ENCODE measurements around the gene RBFOX2.
"Not testable (repeated sequence)": the region's sequence is repeated elsewhere in the genome, so short reads cannot be mapped to it uniquely, and the experiment has no call there.

Gene RBFOX2

DNA sequence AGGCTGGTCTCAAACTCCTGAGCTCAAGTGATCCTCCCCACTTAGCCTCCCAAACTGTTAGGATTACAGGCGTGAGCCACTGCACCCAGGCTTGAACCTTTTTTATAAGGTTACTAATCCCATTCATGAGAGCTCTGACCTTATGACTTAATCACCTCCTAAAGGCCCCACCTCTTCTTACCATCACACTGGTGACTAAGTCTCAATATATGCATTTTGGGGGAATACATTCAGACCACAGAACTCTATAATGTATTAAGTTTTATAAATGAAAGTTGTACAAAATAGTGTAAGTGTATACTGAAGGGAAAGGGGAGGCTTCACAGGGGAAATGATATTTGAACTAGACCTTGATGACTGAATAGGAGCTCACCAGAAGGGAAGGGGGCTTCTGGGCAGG, 28.4 kb upstream of the RBFOX2 start:
- H3K9ac ChIP-seq (ENCODE audit: low read length): no peak overlapping the region
- H4K20me1 ChIP-seq (ENCODE audit: insufficient read depth, low read length): no peaks in the 10 kb centered on the region
- H3K4me1 ChIP-seq (ENCODE audit: low read length): no peaks in the 10 kb centered on the region
- no peak overlapping the region for H3K4me3 ChIP-seq (ENCODE audit: low read length)
- H3K9me3 ChIP-seq (ENCODE audit: insufficient read depth, low read length): no peaks in the 10 kb centered on the region
- H3K79me2 ChIP-seq (ENCODE audit: low read length): no peaks in the 10 kb centered on the region
- TF ChIP-seq, protein P1, sequence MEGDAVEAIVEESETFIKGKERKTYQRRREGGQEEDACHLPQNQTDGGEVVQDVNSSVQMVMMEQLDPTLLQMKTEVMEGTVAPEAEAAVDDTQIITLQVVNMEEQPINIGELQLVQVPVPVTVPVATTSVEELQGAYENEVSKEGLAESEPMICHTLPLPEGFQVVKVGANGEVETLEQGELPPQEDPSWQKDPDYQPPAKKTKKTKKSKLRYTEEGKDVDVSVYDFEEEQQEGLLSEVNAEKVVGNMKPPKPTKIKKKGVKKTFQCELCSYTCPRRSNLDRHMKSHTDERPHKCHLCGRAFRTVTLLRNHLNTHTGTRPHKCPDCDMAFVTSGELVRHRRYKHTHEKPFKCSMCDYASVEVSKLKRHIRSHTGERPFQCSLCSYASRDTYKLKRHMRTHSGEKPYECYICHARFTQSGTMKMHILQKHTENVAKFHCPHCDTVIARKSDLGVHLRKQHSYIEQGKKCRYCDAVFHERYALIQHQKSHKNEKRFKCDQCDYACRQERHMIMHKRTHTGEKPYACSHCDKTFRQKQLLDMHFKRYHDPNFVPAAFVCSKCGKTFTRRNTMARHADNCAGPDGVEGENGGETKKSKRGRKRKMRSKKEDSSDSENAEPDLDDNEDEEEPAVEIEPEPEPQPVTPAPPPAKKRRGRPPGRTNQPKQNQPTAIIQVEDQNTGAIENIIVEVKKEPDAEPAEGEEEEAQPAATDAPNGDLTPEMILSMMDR (IDR thresholded peaks at IDR 0.05; ENCODE audit: low read depth, low read length): no peak
- no peak for TF ChIP-seq EZH2phosphoT487 (IDR thresholded peaks at IDR 0.05; ENCODE audit: low read depth)
- H2AFZ ChIP-seq (ENCODE audit: low read depth, low read length): no peak overlapping the region
- H3K27me3 ChIP-seq (ENCODE audit: low read depth, low read length): peaks cover 9% of the 10 kb centered on the region; the same call in 1 of the 2 replicates
- H3K27ac ChIP-seq (ENCODE audit: low read length): no peak overlapping the region
- H3K36me3 ChIP-seq (replicated peaks; ENCODE audit: low read depth, low read length): no peaks in the 10 kb centered on the region
- no peak overlapping the region for H3K4me2 ChIP-seq (ENCODE audit: low read length)

DNA sequence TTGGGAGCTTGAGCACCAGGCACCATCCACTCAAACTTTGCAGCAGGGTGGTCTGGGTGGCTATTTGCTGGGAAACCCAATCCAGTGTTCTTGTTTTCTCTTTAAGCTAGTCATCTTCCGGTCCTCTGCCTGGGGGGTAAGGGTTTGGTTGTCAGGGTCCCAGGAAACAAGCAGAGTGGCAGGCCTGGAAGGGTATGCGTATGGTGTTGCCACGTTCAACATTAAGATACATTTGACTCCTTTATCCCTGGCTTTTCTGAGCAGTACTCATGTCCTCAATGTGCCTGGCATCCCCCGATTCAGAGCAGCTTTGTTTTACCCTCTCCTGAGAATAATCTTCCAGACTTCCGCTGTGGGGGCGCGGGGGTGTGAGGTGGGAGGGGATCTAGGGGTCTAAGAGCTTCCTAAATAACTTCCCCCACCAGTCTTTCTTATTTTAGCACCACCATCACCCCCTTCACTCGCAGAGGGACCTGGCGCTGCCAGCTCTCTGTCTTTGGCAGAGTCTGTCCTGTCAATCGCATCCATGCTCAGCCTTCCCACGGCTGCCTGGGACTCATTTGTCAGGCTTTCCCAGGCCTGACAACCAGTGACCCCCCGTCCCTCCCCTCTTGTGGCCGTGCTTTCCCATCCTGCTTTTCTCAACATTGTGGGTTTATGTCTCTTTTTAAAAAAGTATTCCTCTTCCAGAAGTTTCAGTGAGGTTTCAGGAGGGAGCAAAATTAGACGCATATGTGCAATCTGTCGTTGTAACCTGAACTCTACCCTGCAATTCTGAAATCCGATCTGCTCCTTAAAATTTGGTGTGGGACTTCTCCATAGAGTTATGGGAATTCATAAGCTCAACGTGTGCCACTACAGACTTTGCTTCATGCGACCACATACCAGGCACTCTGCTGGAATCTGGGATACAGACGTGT, 27.0 kb upstream of the RBFOX2 start:
- H3K9ac ChIP-seq (ENCODE audit: low read length): no peak overlapping the region
- no peaks in the 10 kb centered on the region for H4K20me1 ChIP-seq (ENCODE audit: insufficient read depth, low read length)
- no peak overlapping the region for H3K27ac ChIP-seq (ENCODE audit: low read length)
- H2AFZ ChIP-seq (ENCODE audit: low read depth, low read length): no peak overlapping the region
- no peak overlapping the region for H3K4me2 ChIP-seq (ENCODE audit: low read length)
- no peaks in the 10 kb centered on the region for H3K79me2 ChIP-seq (ENCODE audit: low read length)
- H3K4me3 ChIP-seq (ENCODE audit: low read length): no peak overlapping the region
- no peaks in the 10 kb centered on the region for H3K4me1 ChIP-seq (ENCODE audit: low read length)
- TF ChIP-seq, protein P1 (IDR thresholded peaks at IDR 0.05; ENCODE audit: low read depth, low read length): no peak
- TF ChIP-seq EZH2phosphoT487 (IDR thresholded peaks at IDR 0.05; ENCODE audit: low read depth): no peak
- H3K9me3 ChIP-seq (ENCODE audit: insufficient read depth, low read length): no peaks in the 10 kb centered on the region
- peaks cover 9% of the 10 kb centered on the region; the same call in 1 of the 2 replicates for H3K27me3 ChIP-seq (ENCODE audit: low read depth, low read length)
- H3K36me3 ChIP-seq (replicated peaks; ENCODE audit: low read depth, low read length): no peaks in the 10 kb centered on the region

- not testable (repeated sequence) for H3K4me1 ChIP-seq (ENCODE audit: low read length); H3K27ac ChIP-seq (ENCODE audit: low read length)
Observed at GRCh38 chr22:36054446-36054845, 25.8 kb upstream of the RBFOX2 start.

GRCh38 chr22:36053242-36054147, 24.9 kb upstream of the RBFOX2 start:
- no peak overlapping the region for H2AFZ ChIP-seq (ENCODE audit: low read depth, low read length)
- TF ChIP-seq EZH2phosphoT487 (IDR thresholded peaks at IDR 0.05; ENCODE audit: low read depth): no peak
- TF ChIP-seq, protein P1 (IDR thresholded peaks at IDR 0.05; ENCODE audit: low read depth, low read length): no peak
- H4K20me1 ChIP-seq (ENCODE audit: insufficient read depth, low read length): no peaks in the 10 kb centered on the region
- H3K4me3 ChIP-seq (ENCODE audit: low read length): no peak overlapping the region
- H3K4me2 ChIP-seq (ENCODE audit: low read length): no peak overlapping the region
- no peaks in the 10 kb centered on the region for H3K9me3 ChIP-seq (ENCODE audit: insufficient read depth, low read length)
- no peaks in the 10 kb centered on the region for H3K79me2 ChIP-seq (ENCODE audit: low read length)
- H3K27me3 ChIP-seq (ENCODE audit: low read depth, low read length): peaks cover 9% of the 10 kb centered on the region; the same call in 1 of the 2 replicates
- H3K4me1 ChIP-seq (ENCODE audit: low read length): no peaks in the 10 kb centered on the region
- H3K9ac ChIP-seq (ENCODE audit: low read length): no peak overlapping the region
- H3K36me3 ChIP-seq (replicated peaks; ENCODE audit: low read depth, low read length): no peaks in the 10 kb centered on the region
- H3K27ac ChIP-seq (ENCODE audit: low read length): no peak overlapping the region

More at GRCh38 chr22:36054446-36054845, 25.8 kb upstream of the RBFOX2 start:
- not testable (repeated sequence) for H3K36me3 ChIP-seq (replicated peaks; ENCODE audit: low read depth, low read length); H3K4me2 ChIP-seq (ENCODE audit: low read length); H3K27me3 ChIP-seq (ENCODE audit: low read depth, low read length); H3K4me3 ChIP-seq (ENCODE audit: low read length); H3K9me3 ChIP-seq (ENCODE audit: insufficient read depth, low read length); H4K20me1 ChIP-seq (ENCODE audit: insufficient read depth, low read length); H3K9ac ChIP-seq (ENCODE audit: low read length); H3K79me2 ChIP-seq (ENCODE audit: low read length); H2AFZ ChIP-seq (ENCODE audit: low read depth, low read length)

Data from OCI-LY3 (cell line).